ENCODE data around the gene PKNOX2.

DNA sequence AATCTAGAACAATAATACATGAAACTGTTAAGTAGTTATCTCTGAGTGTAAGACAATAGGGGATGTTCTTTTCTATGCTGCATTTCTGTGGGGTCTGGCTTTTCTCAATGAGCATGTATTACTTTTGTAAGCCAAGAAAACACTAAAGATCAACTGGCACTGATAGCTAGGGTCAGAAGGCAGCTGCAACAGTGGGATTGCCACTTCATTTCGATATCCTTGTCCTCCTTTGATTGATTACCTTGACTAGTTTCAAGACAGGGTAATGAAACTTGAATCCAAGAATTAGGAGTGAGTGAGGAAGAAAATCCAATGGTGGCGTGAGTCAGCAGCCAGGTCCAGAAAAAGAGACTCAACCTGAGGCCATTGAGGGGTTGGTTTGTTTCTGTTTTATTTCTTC lies 285.0 kb downstream of the PKNOX2 start:
- TF ChIP-seq, protein P1, sequence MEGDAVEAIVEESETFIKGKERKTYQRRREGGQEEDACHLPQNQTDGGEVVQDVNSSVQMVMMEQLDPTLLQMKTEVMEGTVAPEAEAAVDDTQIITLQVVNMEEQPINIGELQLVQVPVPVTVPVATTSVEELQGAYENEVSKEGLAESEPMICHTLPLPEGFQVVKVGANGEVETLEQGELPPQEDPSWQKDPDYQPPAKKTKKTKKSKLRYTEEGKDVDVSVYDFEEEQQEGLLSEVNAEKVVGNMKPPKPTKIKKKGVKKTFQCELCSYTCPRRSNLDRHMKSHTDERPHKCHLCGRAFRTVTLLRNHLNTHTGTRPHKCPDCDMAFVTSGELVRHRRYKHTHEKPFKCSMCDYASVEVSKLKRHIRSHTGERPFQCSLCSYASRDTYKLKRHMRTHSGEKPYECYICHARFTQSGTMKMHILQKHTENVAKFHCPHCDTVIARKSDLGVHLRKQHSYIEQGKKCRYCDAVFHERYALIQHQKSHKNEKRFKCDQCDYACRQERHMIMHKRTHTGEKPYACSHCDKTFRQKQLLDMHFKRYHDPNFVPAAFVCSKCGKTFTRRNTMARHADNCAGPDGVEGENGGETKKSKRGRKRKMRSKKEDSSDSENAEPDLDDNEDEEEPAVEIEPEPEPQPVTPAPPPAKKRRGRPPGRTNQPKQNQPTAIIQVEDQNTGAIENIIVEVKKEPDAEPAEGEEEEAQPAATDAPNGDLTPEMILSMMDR (IDR thresholded peaks at IDR 0.05; ENCODE audit: low read depth, low read length), result no peak
- TF ChIP-seq EZH2phosphoT487 (IDR thresholded peaks at IDR 0.05; ENCODE audit: low read depth), result no peak
